Fibroblast of skin of back (primary cell): ENCODE measurements around the gene RHOV. TPM values are rescaled to one million over a fixed set of nuclear protein-coding genes. Genes with fewer than 3 reads are reported as not detected.

Experiments
- DNase-seq: peaks from one replicate; pipeline ENCODE4 v3.0.0-alpha.2; 2013
- polyA plus RNA-seq, 2 experiments: library from polyadenylated mRNA; unstranded; fragments of 120-200 nt; gene quantifications; one replicate each; pipeline ENCODE4 v1.2.1, GENCODE V29; 2013; ENCODE audit not compliant: insufficient read length in 2 of 2

RHOV gene, protein sequence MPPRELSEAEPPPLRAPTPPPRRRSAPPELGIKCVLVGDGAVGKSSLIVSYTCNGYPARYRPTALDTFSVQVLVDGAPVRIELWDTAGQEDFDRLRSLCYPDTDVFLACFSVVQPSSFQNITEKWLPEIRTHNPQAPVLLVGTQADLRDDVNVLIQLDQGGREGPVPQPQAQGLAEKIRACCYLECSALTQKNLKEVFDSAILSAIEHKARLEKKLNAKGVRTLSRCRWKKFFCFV
- polyA plus RNA-seq (2013, experiment 1 of 2; ENCODE audit: insufficient read length) = 0.07 TPM
- polyA plus RNA-seq (2013, experiment 2 of 2; ENCODE audit: insufficient read length) = not detected

DNA sequence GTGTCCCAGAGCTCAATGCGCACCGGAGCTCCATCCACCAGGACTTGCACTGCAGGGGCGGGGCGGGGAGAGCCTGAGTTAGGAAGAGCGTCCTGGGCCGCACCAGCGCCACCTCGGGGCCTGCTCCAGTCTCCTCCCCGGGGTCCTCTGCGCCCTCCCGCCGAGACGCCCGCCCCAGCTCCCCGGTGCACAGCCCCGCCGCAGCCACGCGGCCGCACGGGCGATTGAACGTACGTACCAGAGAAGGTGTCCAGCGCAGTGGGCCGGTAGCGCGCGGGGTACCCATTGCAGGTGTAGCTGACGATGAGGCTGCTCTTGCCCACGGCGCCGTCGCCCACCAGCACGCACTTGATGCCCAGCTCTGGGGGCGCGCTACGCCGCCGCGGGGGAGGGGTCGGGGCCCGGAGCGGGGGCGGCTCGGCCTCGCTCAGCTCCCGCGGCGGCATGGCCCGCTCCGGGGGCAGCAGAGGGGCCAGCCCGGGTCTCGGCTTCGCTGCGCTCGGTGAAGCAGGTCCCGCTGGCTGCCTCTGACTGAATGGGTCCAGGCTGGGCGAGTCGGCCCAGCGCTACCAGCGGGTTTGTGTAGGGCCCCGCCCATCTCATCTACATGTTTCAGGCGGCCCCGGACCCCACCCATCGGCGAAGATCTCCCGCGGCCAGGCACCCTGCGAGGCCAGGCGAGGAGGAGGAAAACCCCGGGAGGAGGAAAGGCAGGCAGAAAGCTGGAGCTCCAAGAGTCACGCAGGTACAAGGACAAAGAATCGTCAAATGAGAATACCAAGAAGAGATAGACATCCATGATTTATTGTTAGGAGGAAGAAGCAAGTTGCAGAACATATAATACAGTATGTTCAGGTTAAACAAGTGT, at the start of gene RHOV:
Gene RHOV (minus strand): TSS at position 541 of the 868 bp plus-strand sequence. CDS start 95 bp downstream, at position 446.
- peak; percentile 50 for DNase-seq

DNA sequence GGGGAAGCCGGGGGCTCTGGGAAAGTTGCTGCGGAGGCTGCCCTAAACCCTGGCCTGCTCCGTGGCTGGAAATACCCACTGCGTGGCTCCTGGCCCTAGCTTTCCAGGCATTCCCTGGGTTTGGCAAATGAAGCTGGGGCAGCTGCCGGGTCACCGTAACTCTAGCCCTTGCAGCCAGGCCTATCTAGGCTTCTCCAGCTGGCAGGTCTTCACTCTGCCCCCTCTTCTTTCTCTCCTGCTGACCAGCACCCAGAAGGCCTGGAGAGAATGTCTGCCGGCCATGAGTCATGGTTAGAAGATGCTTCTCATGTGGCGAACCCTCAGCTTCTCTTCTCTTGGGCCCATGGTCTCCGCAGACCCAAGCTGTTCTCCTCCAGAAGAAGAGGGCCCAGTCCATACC, 49.5 kb upstream of the RHOV start:
- DNase-seq = no peak

DNA sequence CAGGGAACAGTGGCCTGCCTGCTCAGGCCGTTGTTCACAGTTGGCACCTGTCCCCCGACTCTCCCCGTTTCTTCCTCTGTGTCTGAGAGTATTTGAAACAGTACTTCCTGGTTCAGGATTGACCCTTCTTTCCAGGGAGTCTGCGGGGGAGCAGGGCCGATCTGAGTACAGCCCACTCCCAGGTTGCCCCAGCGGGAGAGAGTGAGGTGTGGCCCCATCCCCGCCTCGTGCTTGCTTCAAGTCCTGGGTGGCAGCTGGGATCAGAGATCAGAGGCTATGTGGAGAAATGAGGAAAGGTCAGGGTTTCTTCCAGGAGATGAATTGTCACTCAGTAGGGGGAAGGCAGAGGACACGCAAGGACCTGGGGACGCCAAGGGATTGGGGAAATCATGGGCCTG, 48.6 kb upstream of the RHOV start:
- no peak for DNase-seq

DNA sequence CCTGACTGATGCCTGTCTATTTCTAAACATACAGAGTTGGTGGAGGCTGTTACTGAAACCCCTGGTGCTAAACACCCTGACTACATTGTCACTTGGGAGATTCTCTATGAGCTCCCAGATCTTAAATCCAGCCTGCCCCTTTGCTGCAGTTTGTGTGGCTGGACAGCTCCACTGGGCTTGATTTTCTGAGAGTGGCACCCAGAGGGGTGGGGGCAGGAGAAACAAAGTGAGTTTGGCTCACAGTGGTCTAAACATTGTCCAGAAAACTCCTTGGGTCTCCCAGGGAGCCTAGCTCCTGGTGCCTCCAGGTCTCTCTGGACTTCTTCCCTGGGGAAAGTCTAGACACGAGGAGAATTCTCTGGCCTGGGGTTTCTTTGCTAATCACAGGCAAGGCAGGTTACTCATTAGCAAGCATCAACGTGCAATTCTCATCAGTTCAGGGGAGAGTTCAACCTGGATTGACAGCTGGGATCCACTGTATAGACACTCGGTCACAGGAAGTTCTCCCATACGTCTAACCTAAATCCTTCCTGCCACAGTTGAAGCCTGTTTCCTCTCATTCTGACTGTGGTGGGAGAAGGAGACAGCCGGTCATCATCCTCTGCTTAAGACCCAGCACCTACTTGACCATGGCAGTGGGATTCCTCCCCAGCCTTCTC, 48.0 kb upstream of the RHOV start:
- no peak for DNase-seq

DNA sequence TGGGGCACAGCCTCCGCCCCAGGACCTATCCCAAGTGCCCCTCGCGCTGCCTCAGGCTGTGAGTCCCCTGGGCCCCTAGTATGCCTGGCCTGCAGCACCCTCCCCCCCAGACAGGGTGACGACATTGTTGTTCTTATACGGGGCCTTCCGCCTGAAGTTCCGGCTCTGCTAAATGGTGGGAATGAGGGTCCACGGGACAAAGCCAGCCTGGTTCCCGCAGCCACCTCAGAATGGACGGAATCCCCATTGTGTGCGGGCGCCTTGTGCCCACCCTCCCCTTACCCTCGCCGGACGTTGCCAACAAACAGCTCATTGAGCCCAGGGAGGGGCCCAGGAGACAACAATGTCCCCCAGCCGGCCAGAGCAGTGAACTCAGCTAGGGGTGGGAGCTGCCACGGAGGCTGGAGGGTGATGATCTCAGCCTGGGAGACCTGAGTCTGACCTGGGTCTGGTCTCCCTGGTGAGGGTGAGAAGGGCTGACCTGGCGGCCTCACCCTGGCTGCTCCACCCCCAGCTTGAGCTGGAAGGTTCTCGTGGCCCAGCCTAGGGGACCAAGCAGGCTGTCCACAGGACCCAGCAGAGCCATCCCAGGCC, 44.9 kb upstream of the RHOV start:
- no peak for DNase-seq

DNA sequence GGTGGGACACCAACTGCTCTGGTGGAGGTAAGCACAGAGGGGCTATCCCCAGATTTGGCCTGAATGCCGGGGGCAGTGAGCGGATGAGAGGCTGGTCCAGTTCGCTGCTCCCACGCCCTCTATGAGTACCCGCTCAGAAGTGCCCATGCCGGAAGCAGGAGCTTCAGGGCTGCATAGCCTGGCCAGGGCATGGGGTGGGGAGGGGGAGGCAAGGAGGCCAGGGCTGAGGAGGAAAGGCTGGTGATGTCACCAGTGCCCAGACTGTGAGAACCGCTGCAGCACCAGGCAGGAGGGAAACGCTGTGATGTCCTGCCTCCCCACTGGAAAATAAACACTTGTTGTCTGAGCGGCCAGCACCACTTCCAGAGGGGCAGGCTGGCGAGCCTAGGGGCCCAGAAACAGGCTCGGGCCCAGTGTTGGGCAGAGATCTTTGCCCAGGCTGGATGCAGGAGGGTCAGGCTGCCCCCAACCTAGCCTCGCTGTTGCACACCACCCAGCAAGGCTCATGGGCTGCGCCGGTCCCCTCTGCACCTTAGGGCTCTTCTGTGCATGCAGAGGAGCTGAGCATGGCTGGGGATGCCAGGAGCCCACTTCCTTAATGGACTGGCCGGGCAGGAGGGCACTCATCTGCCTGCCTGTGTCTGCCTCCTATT, 44.2 kb upstream of the RHOV start:
- no peak for DNase-seq

DNA sequence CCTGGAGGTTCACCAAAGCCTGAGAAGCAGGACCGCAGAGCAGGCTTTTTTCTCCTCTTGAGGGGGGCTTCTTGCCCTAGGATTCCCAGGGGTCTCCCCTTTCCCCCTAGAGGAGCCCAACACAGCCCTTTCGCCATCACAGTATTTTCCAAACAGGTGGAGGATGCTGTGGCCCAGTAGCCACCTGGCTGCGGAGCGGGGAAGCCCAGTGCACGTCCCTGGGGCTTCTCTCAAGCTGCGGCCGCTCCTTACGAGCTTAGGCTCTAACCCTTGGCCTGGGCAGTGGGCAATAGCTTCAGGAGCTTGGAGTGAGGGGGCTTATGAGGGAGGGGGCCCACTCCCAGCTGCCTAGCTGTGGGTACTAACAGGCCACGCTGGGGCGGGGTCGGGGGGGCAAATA, 43.6 kb upstream of the RHOV start:
- DNase-seq = no peak

DNA sequence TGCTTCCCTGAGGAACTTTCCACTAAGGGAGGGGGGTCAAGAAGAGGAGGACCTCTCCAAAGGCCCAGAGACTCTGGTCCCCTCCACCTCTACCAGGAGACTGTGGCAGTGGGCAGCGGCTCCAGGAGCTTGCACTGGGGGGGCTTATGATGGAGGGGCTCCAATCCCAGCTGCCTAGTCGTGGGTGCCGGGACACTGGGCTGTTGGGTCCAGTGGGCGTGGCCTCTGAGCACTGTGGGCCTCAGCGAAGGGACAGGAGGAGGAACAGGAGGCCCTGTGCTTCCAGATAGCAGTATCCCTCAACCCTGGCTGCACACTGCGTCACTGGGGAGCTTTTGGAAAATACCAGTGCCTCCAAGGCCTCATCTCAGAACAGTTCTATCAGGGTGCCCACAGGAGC, 41.6 kb upstream of the RHOV start:
- no peak for DNase-seq

DNA sequence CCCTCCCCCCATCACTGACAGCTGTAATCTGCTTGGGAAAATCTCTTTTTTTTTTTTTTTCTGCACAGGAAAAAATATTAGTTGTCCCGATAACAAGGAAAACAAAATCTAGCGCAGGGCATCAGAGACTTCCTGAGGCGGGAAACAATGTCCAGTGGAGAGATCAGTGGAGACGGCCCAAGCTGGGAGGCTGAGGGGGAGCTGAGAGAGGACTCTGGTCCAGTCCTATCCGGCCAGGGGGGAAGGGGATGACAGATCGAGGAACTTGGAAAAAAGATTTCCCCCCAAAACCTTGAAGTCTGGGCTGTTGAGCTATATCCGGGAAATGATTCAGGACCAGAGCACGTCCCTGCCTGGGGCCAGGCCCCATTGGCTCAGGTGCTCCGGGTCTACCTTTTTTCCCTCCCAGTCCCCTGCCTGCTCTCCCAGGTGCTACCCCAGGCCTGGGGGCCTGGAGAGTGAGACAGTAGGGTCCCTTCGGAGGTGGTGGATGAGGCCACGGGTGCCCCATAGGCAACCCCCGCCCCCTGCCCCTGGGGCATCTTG, 41.2 kb upstream of the RHOV start:
- no peak for DNase-seq

DNA sequence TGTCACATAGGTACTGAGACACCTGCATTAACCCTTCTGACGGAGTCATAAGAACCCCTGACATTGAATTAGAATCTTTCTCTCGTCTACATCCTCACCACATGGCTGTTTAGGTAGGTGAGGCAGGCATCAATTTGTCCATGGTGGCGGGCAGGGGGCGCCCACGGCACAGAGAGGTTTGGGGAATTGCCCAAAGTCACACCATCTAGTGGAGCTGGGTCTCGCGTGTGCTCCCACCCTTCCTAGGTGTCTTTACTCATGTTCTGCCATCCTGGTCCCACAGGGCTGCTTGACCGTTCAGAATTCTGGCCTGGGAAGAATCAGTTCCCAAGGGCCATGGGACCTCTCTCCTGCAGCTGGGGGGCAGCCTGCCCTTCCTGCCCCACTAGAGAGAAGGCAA, 40.5 kb upstream of the RHOV start:
- no peak for DNase-seq

DNA sequence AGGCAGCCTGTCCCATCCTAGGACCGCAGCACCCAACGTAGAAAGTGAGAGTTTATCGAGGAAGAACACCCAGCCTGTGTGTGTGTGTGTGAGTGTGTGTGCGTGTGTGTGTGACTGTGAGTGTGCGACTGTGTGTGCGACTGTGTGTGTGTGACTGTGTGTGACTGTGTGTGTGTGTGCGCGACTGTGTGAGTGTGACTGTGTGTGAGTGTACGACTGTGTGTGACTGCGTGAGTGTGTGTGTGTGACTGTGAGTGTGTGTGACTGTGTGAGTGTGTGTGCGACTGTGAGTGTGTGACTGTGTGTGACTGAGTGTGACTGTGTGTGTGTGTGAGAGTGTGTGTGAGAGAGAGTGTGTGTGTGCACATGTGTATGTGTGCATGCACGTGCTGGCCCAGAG, 40.0 kb upstream of the RHOV start:
- DNase-seq = no peak

DNA sequence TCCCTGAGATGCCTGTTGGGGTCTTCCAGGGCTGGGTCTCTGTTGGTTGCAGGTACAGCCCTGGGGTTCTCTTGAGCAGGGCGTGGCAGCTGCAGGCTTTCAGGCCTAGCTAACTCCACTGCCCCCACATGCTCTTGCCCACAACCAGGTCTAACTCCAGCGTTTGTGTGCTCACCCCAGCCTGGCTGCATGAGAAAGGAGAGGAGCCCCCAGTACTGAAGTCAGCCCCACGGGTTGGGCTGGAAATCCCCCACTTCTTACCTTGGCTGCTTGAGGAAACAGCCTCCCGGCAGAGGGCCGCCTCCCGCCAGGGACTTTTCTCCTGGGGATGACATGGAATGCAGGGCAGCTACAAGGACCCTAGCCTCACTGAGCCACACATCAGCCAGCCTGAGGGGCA, 38.4 kb upstream of the RHOV start:
- no peak for DNase-seq

DNA sequence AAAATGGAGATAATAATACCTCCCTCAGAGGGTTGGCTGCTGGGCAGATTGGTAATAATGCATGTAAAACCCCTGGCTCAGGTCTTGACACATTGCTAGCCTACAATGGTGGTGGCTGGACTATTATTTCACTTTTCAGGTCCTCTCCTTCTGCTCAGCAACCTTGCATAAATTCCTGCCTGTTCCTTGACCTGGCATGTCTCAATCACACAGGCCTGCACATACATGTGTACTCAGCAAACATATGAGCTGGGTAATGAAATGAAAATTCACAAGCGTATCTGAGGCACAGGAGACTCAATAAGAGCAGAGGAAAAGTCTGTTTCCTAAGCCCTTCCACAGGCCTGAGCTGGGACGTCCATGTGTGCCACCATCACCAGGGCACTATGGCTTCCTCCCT, 37.7 kb upstream of the RHOV start:
- no peak for DNase-seq

DNA sequence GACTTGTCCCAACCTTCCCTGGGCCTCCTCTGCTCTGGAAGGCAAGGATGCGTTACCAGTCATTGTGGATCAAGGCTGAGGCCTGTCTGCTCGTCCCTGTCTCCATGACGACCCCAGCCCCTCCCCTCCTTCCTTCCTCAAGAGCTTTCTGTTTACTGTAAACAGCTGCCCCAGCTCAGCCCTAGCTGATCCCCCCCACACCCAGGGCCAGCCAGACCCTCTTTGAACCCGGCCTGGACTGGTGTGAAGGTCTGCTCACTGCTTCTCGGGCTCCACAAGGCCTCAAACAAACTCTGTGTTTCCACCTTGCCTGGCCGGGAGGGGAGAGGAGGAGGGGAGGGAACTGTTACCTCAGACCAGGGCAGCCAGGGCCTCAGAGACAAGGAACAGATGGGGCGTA, 37.1 kb upstream of the RHOV start:
- DNase-seq = no peak

DNA sequence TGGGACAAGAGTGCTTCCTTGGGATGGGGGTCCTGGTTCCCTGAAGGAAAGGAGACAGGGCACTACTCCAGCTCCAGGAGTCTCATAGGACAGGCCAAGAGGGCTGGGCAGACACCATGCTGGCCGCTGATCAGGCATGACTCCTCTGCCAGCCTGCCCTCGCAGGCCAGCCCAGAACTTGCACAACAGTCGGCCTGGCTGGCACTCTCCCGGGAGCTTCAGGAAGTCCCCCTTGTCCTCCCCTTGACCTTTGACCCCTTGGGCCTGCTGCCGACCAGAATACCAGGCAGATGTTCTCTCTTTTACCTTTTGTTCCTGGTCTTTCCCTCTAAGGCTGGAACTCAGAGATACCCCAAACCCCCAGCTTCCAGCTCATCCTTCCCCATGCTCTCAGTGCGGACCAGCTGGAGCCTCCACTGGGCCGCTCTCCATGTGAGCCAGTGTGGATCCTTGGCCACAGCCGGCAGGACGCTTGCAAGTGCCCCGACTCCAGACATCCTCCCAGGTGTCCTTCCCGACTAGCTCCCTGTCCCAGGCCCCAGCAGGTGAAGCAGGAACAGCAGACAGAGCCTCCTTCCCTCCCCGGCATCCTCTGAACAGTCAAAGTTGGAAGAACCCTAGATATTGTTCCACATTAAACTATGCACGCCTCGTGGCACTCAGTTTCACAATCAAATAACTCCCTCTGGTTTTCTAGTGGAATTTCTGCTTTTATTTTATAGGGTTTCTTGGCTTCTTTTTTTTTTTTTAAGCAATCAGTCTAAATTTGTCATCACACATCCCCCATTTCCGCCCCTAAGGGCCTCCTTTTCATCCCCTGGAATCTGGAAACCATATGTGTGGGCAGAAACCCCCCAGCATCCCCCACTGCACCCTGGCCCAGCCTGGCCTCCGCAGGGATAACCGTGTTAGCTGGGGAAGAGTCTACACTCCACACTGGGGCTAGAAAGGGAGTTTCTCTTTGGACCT, 35.9 kb upstream of the RHOV start:
- DNase-seq = peak; percentile 36

DNA sequence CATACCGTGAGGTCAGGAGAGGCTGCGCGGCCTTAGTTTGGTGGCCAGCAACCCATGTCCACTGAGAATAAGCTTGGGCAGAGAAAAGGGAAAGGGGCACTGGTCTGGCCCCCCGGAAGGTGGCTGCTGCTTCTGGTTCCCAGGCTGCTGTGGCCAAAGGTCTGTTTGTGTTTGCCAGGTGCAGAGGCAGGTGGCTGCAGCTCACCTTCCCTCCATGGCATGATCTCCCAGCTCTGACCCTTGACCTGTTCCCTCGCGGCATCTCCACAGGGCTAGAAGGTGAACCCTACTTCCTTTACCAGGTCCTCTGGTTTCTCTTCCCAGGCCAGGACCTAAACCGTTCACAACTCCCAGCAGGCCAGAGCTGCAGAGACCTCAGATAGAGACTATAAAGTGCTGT, 34.1 kb upstream of the RHOV start:
- no peak for DNase-seq

DNA sequence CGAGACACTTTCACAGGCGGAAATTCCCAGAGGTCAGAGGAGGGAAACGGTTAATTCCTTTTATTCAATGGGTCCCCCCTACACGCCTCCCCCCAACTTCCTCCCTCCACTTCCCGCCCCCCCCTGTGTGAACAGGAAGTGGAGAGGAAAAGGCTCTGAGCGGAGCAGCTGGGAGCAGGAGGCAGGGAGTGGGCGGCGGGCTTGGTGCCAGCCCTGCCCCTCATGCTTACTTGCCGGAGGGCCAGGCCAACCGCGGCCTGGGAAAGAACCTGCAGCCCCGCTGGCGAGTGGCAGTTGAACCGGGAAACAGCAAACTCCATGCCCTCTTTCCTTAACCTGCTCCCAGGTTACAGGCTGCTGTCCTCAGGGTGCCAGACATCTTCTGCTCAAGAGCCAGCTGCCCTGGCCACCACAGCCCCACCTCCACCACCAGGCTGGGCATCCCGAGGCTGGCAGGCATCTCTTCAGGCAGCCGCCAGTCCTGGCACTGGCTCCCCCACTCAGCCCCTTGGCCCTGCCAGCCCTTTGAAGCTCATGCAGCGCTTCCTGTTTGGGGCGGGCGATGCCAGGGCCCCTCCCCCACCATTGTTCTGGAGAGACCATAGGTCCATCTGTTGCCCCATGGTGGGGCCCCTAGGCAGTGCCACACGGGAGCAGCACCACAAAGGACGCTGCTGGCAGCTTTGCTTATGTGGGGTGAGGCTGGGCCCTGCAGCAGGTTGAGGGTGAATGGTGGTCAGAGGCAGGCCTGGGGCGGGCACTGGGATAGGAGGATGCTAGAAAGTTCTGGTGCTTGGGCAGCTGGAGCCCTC, 33.2 kb upstream of the RHOV start:
- DNase-seq = no peak

DNA sequence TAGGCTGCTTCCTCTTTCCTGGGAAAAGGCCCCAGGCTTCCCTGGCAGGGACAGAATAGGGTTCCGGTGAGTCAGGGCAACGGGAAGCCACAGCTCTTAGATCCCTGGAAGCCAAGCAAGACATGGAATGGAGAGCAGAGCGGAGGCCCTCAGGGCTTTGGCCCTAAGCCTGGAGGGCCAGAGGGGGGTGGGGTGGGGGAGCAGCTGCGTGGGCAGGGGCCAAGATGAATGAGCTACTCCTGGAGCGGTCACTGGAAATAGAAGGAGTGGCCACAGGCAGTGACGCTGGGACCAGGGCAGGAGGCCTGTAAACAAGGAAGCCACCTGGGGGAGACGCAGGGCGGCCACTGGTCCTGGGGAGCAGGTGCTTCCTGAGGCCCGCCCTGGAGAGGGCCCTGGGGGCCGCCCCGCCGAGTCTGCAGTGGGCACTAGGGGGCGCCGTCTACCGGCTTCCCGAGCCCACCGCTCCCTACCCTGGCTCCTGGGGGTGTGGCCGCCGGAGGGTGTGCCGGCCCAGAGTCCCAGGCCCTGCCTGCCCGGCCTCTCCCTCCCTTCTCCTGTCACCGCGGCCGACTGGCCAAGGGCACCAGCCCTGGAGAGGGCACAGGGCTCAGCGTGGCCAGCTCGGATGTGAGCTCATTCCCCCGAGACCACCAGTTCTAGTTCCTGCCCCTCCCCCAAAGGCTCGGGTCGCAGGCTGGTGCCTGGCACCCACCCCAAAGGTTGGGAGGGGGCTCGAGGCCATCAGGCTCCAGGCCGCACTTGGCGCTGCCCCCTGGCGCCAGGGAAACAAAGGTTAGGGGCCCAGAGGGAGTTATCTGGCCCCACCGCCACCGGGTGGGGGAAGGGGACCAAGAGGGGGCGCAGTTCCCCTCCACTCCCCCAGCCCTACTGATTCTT, 32.3 kb upstream of the RHOV start:
- peak; percentile 88 for DNase-seq
